GM12878 (cell line): Measurements from ENCODE around the gene SLC8B1. TPM values are rescaled to one million over a fixed set of nuclear protein-coding genes. Genes with fewer than 3 reads are reported as not detected.

ENCODE experiments used
- ATAC-seq: fragments of 200-7000 bp; cut with Tn5 transposase; 3 replicates; pipeline ENCODE4 v1.9.1; 2020; ENCODE audit warnings: mild to moderate bottlenecking, moderate library complexity
- BruUV-seq: library from RNA; stranded (reverse); fragments of 400-500 nt; replicated peaks from 2 replicates; lab custom pipeline; 2021; lab: Mats Ljungman, UMichigan
- CTCF ChIA-PET: fragments of 300-600 bp; sonication (Branson Sonifier 250); formaldehyde crosslinking; extraction: SDS; loops from one replicate; lab custom pipeline; 2021; ENCODE audit warnings: inconsistent platforms; lab: Yijun Ruan, JAX
- POLR2A ChIA-PET: fragments of 350-600 bp; formaldehyde crosslinking; extraction: SDS; loops from one replicate; lab custom pipeline; 2021; ENCODE audit warnings: inconsistent platforms; lab: Charles Lee
- RAD21 ChIA-PET: fragments of 300-600 bp; sonication (Branson Sonifier 250); formaldehyde crosslinking; loops from one replicate; lab custom pipeline; 2023; ENCODE audit warnings: antibody characterized with exemption; ENCODE audit not compliant: unreplicated experiment; lab: Charles Lee
- SMC1A ChIA-PET: fragments of 300-600 bp; sonication (Branson Sonifier 250); formaldehyde crosslinking; loops from one replicate; lab custom pipeline; 2023; ENCODE audit not compliant: unreplicated experiment, uncharacterized antibody; lab: Charles Lee
- DNase-seq: peaks from one replicate; pipeline ENCODE4 v3.0.0-alpha.2; 2011; ENCODE audit warnings: low read depth, low spot score
- FAIRE-seq: peaks from 3 replicates; lab custom pipeline; 2011; peaks lifted over from hg19 to GRCh38; lab: Jason Lieb, UNC
- H2AFZ ChIP-seq: 2 replicates; pipeline ENCODE4 v1.6.0; 2011; ENCODE audit warnings: low read depth, low read length, control low read depth; ENCODE audit not compliant: control insufficient read depth
- H3K27ac ChIP-seq: 2 replicates; pipeline ENCODE4 v1.5.1; 2011; ENCODE audit warnings: control low read depth; ENCODE audit not compliant: control insufficient read depth, insufficient read depth
- H3K27me3 ChIP-seq, 2 experiments: replicated peaks in 1 of 2; 2 replicates each; pipeline versions ENCODE4 v1.6.0 to v1.6.1; 2011; ENCODE audit warnings: low read length in 1 of 2; ENCODE audit not compliant: control insufficient read depth in 2 of 2, insufficient read depth in 2 of 2
- H3K36me3 ChIP-seq, 2 experiments: 2 replicates each; pipeline ENCODE4 v1.5.1; 2011; ENCODE audit warnings: low read length in 1 of 2; ENCODE audit not compliant: control insufficient read depth in 2 of 2, insufficient read depth in 2 of 2
- H3K4me1 ChIP-seq: 2 replicates; pipeline ENCODE4 v1.6.1; 2011; ENCODE audit warnings: mild to moderate bottlenecking, low read length, moderate library complexity, mixed read lengths; ENCODE audit not compliant: control insufficient read depth, insufficient read depth
- H3K4me2 ChIP-seq: 2 replicates; pipeline ENCODE4 v1.6.0; 2011; ENCODE audit warnings: control low read depth; ENCODE audit not compliant: control insufficient read depth, insufficient read depth
- H3K4me3 ChIP-seq: fragments of 200-600 bp; sonication (generic); 2 replicates; pipeline ENCODE4 v1.5.1; 2016
- H3K79me2 ChIP-seq: 2 replicates; pipeline ENCODE4 v1.6.0; 2011; ENCODE audit warnings: low read length; ENCODE audit not compliant: control insufficient read depth, insufficient read depth
- H3K9ac ChIP-seq: 2 replicates; pipeline ENCODE4 v1.8.0; 2011; ENCODE audit warnings: low read length, control low read depth, mixed read lengths; ENCODE audit not compliant: control insufficient read depth, insufficient read depth
- H3K9me3 ChIP-seq: replicated peaks from 3 replicates; pipeline ENCODE4 v1.5.1; 2011; ENCODE audit warnings: mild to moderate bottlenecking, low read length; ENCODE audit not compliant: control insufficient read depth, insufficient read depth
- H4K20me1 ChIP-seq: 2 replicates; pipeline ENCODE4 v1.6.0; 2011; ENCODE audit not compliant: control insufficient read depth, insufficient read depth
- BCLAF1 ChIP-seq: fragments of 450-650 bp; IDR thresholded peaks from 2 replicates; pipeline ENCODE4 v1.6.1; 2017; ENCODE audit warnings: antibody characterized with exemption, mild to moderate bottlenecking, moderate library complexity
- CBX3 ChIP-seq: fragments of 200-600 bp; sonication (generic); IDR thresholded peaks from 2 replicates; pipeline ENCODE4 v1.6.1; 2016; ENCODE audit warnings: low read depth, borderline replicate concordance
- EGR1 ChIP-seq, 2 experiments: IDR thresholded peaks; 1 replicate in 1 of 2; 2 replicates in 1 of 2; pipeline ENCODE4 v1.6.1; 2011 to 2012; ENCODE audit warnings: low read depth in 2 of 2, low read length in 2 of 2, borderline replicate concordance in 1 of 2, mild to moderate bottlenecking in 1 of 2, moderate library complexity in 1 of 2
- HDAC6 ChIP-seq: fragments of 200-600 bp; sonication (generic); IDR thresholded peaks from one replicate; pipeline ENCODE4 v1.8.0; 2017; ENCODE audit warnings: antibody characterized with exemption; ENCODE audit not compliant: unreplicated experiment
- HDGF ChIP-seq: fragments of 450-650 bp; IDR thresholded peaks from 2 replicates; pipeline ENCODE4 v1.6.1; 2016; ENCODE audit warnings: antibody characterized with exemption
- MXI1 ChIP-seq: fragments of 150-350 bp; IDR thresholded peaks from 2 replicates; pipeline ENCODE4 v1.6.1; 2011; ENCODE audit warnings: low read depth, mild to moderate bottlenecking, inconsistent platforms, low read length, improper control_type of control experiment
- NRF1 ChIP-seq: conservative IDR thresholded peaks from 2 replicates; pipeline ENCODE4 v1.6.1; 2011; ENCODE audit warnings: mild to moderate bottlenecking, low read depth, low read length, improper control_type of control experiment
- PAX8 ChIP-seq: fragments of 450-650 bp; IDR thresholded peaks from 2 replicates; pipeline ENCODE4 v1.6.1; 2017; ENCODE audit warnings: mild to moderate bottlenecking, moderate library complexity
- RAD51 ChIP-seq: fragments of 450-650 bp; IDR thresholded peaks from 2 replicates; pipeline ENCODE4 v1.6.1; 2016; ENCODE audit warnings: moderate library complexity, mild to moderate bottlenecking, inconsistent platforms
- SMAD5 ChIP-seq: IDR thresholded peaks from 2 replicates; pipeline ENCODE4 v1.6.1; 2016; ENCODE audit warnings: antibody characterized with exemption, low read depth
- SPI1 ChIP-seq: IDR thresholded peaks from 2 replicates; pipeline ENCODE4 v1.6.1; 2011; ENCODE audit warnings: low read depth, mild to moderate bottlenecking, low read length, moderate library complexity, borderline replicate concordance; ENCODE audit not compliant: insufficient read depth
- SREBF2 ChIP-seq: IDR thresholded peaks from 2 replicates; pipeline ENCODE4 v1.6.1; 2012; ENCODE audit warnings: mild to moderate bottlenecking, low read length
- STAT1 ChIP-seq: fragments of 450-650 bp; conservative IDR thresholded peaks from 2 replicates; pipeline ENCODE4 v1.6.1; 2014; ENCODE audit warnings: antibody characterized with exemption, mild to moderate bottlenecking
- SUPT20H ChIP-seq: IDR thresholded peaks from 2 replicates; pipeline ENCODE4 v1.6.1; 2011; ENCODE audit warnings: low read depth, mild to moderate bottlenecking, low read length, moderate library complexity, borderline replicate concordance; ENCODE audit not compliant: control insufficient read depth
- TARDBP ChIP-seq: IDR thresholded peaks from 2 replicates; pipeline ENCODE4 v1.6.1; 2016; ENCODE audit warnings: borderline replicate concordance
- TBL1XR1 ChIP-seq: IDR thresholded peaks from 2 replicates; pipeline ENCODE4 v1.6.1; 2012; ENCODE audit warnings: low read depth, low read length, improper control_type of control experiment
- YY1 ChIP-seq: IDR thresholded peaks from 2 replicates; pipeline ENCODE4 v1.6.1; 2011; ENCODE audit warnings: low read depth, mild to moderate bottlenecking, low read length
- ZBED1 ChIP-seq: IDR thresholded peaks from 2 replicates; pipeline ENCODE4 v1.6.1; 2016; ENCODE audit warnings: borderline replicate concordance
- ZNF24 ChIP-seq: fragments of 450-650 bp; IDR thresholded peaks from 2 replicates; pipeline ENCODE4 v1.6.1; 2017; ENCODE audit warnings: antibody characterized with exemption, mild to moderate bottlenecking
- ZNF384 ChIP-seq: IDR thresholded peaks from 2 replicates; pipeline ENCODE4 v1.6.1; 2012; ENCODE audit warnings: low read depth, mild to moderate bottlenecking, low read length, improper control_type of control experiment, borderline replicate concordance
- WGBS: methylation state at CpG from one replicate; pipeline ENCODE4 v1.1.6; 2016; ENCODE audit warnings: low lambda C conversion rate; ENCODE audit not compliant: insufficient replicate concordance, insufficient coverage; ENCODE audit errors: missing lambda C conversion rate; 5-methylcytosine and 5-hydroxymethylcytosine counted together
- in situ Hi-C: fragments of 300-500 bp; cut with MboI; formaldehyde crosslinking; loops from 9 replicates; pipeline ENCODE4 v1.14.3; 2018; ENCODE audit warnings: mixed read lengths
- intact Hi-C: fragments of 100-400 bp; cut with micrococcal nuclease; formaldehyde crosslinking; loops from one replicate; pipeline ENCODE4 v1.14.2; 2022; ENCODE audit not compliant: unreplicated experiment
- polyA plus RNA-seq, 11 experiments: library from polyadenylated mRNA; depleted of rRNA in 4 of 11; unstranded in 6 of 11; stranded (reverse) in 5 of 11; fragments of >200 nt; fragmentation: Nextera tagmentation in 4 of 11; fragmentation: Illumina TruSeq in 1 of 11; extraction: Ambion mirVana in 4 of 11; extraction: Trizol in 1 of 11; gene quantifications; 1 replicate in 1 of 11; 2 replicates in 10 of 11; pipeline versions ENCODE4 v1.2.1 to v1.2.3, GENCODE V29; 2011 to 2016; ENCODE audit warnings: inconsistent platforms in 2 of 11, missing spikeins in 2 of 11, low read depth in 1 of 11
- total RNA-seq, 4 experiments: library from RNA; depleted of rRNA in 3 of 4; stranded (reverse); fragments of >200 nt in 3 of 4; fragmentation: Illumina TruSeq in 1 of 4; extraction: Trizol in 1 of 4; gene quantifications; 2 replicates each; pipeline versions ENCODE4 v1.2.1 to v1.2.3, GENCODE V29; 2013 to 2021

The SLC8B1 gene
- total and polyA plus RNA-seq, 10 of the 15 experiments (the other 5 are each of a cell fraction or from before 2014, with no cell fraction given), result 0.18 to 12.3 (median 6.8) TPM

DNA sequence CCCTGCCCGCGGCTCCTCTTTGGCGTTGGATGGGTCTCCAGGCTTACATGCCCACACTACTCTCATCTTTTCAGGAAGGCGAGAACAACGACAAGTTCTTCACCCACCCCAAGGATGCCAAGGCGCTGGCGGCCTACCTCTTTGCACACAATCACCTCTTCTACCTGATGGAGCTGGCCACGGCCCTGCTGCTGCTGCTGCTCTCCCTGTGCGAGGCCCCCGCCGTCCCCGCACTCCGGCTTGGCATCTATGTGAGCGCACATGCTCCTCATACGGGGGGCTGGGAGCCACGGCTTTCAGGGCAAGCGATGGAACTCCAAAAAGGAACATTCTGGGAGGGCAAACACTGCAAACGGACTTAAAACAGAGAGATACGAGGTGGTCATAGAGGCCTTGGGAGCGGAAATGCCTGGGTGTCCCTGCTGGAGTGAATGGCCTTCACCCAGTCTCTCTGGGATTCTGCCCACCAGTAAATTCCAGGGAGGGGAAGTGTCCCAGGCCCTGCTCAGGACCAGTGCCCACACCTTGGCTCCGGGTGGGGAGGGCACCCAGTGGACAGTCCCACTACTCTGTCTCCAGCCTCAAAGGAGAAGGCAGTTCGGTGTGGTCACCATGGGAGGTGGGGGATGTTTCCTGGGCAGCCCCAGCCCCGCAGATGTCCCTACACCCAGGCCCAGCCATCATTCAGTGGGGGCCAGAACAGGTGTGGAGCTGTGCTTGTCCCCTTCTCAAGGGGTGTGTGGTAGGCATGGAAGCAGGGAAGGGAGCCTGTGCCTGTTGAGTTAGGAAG is 68.6 kb downstream of the SLC8B1 start:
- Histone ChIP-seq H3K79me2 (no peaks in the 10 kb centered on the region), H3K4me3 (no peak overlapping the region), H3K36me3 (peaks cover 5 to 24% of the 10 kb centered on the region in 2 experiments), H2AFZ (no peak overlapping the region), H3K9ac (no peak overlapping the region), H3K4me1 (peaks cover 9% of the 10 kb centered on the region; the same call in 1 of the 2 replicates), H4K20me1 (no peaks in the 10 kb centered on the region), H3K4me2 (no peak overlapping the region), H3K27ac (no peak overlapping the region), H3K9me3 (no peaks in the 10 kb centered on the region), H3K27me3 (no peaks in the 10 kb centered on the region)
- SMC1A ChIA-PET, result no interaction called here
- BruUV-seq, result no TSS peak
- TF ChIP-seq SMAD5 (no peak), HDGF (no peak), CBX3 (no peak), BCLAF1 (no peak), YY1 (no peak), EGR1 (IDR thresholded peaks at IDR 0.05; ENCODE audit: borderline replicate concordance in 1 of 2, low read depth in 2 of 2, low read length in 2 of 2) (no peak), SUPT20H (no peak), ZNF24 (no peak), TARDBP (no peak), NRF1 (no peak), PAX8 (no peak), HDAC6 (no peak), SREBF2 (no peak), ZBED1 (no peak), TBL1XR1 (no peak), STAT1 (no peak), RAD51 (no peak), ZNF384 (no peak), SPI1 (no peak), MXI1 (no peak)
- DNase-seq, result no peak
- intact Hi-C loops (no loop called here), in situ Hi-C loops (no loop called here)
- POLR2A ChIA-PET, result no interaction called here
- CTCF ChIA-PET, result interaction anchor here (0.6 kb wide), 1 partner anchor 61 kb away, joined by 3 read pairs; no protein-coding TSS in a partner anchor
- RAD21 ChIA-PET, result no interaction called here
- no peak for ATAC-seq
- 98% methylated on average over 23 of the region's 23 CpGs for WGBS
- no peak for FAIRE-seq
